HepG2 (cell line): Measurements from ENCODE around the gene THADA.

Source experiments
- CTCF ChIP-seq: sonication (generic); formaldehyde crosslinking; IDR thresholded peaks from 2 replicates; pipeline ENCODE4 v1.5.0; 2020; ENCODE audit warnings: mild to moderate bottlenecking, missing genetic modification reagents, moderate library complexity
- NFE2L1 ChIP-seq: sonication (generic); formaldehyde crosslinking; IDR thresholded peaks from 2 replicates; pipeline ENCODE4 v1.4.0; 2020; ENCODE audit warnings: missing genetic modification reagents, mild to moderate bottlenecking, borderline replicate concordance
- POLR2AphosphoS2 ChIP-seq: IDR thresholded peaks from 2 replicates; pipeline ENCODE4 v1.6.1; 2011; ENCODE audit warnings: low read depth, low read length, improper control_type of control experiment

GRCh38 chr2:43407935-43408334 is 187.9 kb downstream of the THADA start:
- TF ChIP-seq NFE2L1 (CRISPR knock-in tag): no peak
- no peak for TF ChIP-seq CTCF (CRISPR knock-in tag)
- TF ChIP-seq POLR2AphosphoS2: no peak
